Measurements from ENCODE around the gene HIGD1A.

HIGD1A gene

GRCh38 chr3:42734263-42734860 lies 69.9 kb downstream of the HIGD1A start:
- DNase-seq (ENCODE audit: low read depth) = no peak

DNA sequence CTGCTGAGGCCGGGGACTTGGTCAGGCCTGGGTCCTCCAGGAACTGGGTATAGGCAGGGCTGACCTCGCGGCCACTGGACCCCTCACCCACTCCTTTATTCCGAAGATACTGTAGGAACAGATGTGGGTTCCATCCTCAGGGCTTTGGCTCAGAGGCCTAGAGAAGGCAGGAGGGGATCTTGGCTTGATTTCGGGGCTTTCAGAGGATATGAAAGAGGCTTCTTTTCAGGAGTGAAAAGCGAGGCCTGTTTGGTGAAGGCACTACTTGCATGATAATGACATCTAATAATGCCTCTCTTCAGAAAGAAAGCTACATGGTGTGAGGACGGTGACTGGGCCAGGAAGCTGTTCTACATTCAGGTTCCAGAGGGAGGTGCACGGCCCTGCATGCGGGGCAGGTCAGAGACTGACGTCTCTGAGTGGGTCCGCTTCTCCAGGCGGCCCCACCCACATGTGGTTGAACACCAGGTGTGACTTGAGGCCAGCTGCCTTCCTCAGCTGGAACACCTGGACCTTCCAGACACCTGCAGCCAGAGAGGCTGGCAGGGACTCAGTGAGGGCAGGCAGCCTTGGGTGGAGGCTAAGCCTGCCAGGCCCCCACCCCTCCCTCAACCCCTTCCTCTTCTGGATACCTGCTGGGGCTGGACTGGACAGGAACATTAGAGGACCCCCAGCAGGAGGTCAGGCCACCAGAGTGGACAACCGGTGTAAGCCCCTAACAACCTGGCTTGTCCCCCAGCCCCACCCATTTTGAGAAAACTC lies 70.6 kb downstream of the HIGD1A start:
- DNase-seq (ENCODE audit: low read depth) = no peak

All from GM04504 (cell line).